Naive thymus-derived CD4-positive, alpha-beta T cell (primary cell): ENCODE measurements around the gene CREB5. TPM values are rescaled to one million over a fixed set of nuclear protein-coding genes. Genes with fewer than 3 reads are reported as not detected.

Experiments used
- ATAC-seq: fragments of 150-1000 bp; cut with Tn5 transposase; 2 replicates; pipeline ENCODE4 v1.10.0; 2021; ENCODE audit warnings: mild to moderate bottlenecking, moderate library complexity
- CTCF ChIA-PET: fragments of 350-600 bp; sonication (Branson Sonifier 250); formaldehyde crosslinking; loops from one replicate; lab custom pipeline; 2021; ENCODE audit warnings: antibody characterized with exemption; lab: Charles Lee
- POLR2A ChIA-PET: fragments of 350-600 bp; sonication (Branson Sonifier 250); formaldehyde crosslinking; loops from one replicate; lab custom pipeline; 2021; ENCODE audit warnings: antibody characterized with exemption, inconsistent platforms; lab: Charles Lee
- DNase-seq, 9 donors: peaks; one replicate each; pipeline versions ENCODE4 v3.0.0 to v3.0.0-alpha.2; 2020 to 2022; ENCODE audit warnings: mixed read lengths in 1 of 9
- H3K27ac ChIP-seq: one replicate; pipeline ENCODE4 v1.7.0; 2013; ENCODE audit warnings: mild to moderate bottlenecking, low read depth, low read length, moderate library complexity
- H3K27me3 ChIP-seq, 2 donors: one replicate each; pipeline ENCODE4 v1.7.0; 2013; ENCODE audit warnings: low read length in 2 of 2, mild to moderate bottlenecking in 2 of 2, moderate library complexity in 2 of 2; ENCODE audit not compliant: control insufficient read depth in 2 of 2, insufficient read depth in 2 of 2
- H3K36me3 ChIP-seq, 3 experiments: 1 replicate in 2 of 3; 2 replicates in 1 of 3; pipeline ENCODE4 v1.7.0; 2013; ENCODE audit warnings: low read length in 3 of 3, mild to moderate bottlenecking in 3 of 3, moderate library complexity in 1 of 3; ENCODE audit not compliant: insufficient read depth in 3 of 3, control insufficient read depth in 2 of 3
- H3K4me1 ChIP-seq, 2 donors: one replicate each; pipeline ENCODE4 v1.7.0; 2013; ENCODE audit warnings: low read length in 2 of 2, mild to moderate bottlenecking in 2 of 2, moderate library complexity in 1 of 2; ENCODE audit not compliant: control insufficient read depth in 2 of 2, insufficient read depth in 2 of 2
- H3K4me3 ChIP-seq: 2 replicates; pipeline ENCODE4 v1.7.0; 2013; ENCODE audit warnings: mild to moderate bottlenecking, low read length
- H3K9me3 ChIP-seq, 3 experiments: 1 replicate in 2 of 3; 2 replicates in 1 of 3; pipeline ENCODE4 v1.7.0; 2013; ENCODE audit warnings: low read length in 3 of 3; ENCODE audit not compliant: control insufficient read depth in 2 of 3
- H3K27ac Mint-ChIP-seq, 9 donors: one replicate each; pipeline ENCODE4 v1.8.0; 2020 to 2022; ENCODE audit warnings: mixed read lengths in 9 of 9, mild to moderate bottlenecking in 8 of 9, moderate library complexity in 5 of 9, inconsistent platforms in 2 of 9
- H3K27me3 Mint-ChIP-seq, 5 donors: one replicate each; pipeline ENCODE4 v1.8.0; 2021 to 2022; ENCODE audit warnings: mixed read lengths in 5 of 5, mild to moderate bottlenecking in 1 of 5
- H3K36me3 Mint-ChIP-seq, 5 donors: one replicate each; pipeline ENCODE4 v1.8.0; 2020 to 2022; ENCODE audit warnings: mixed read lengths in 5 of 5, mild to moderate bottlenecking in 3 of 5, inconsistent platforms in 1 of 5
- H3K4me1 Mint-ChIP-seq, 7 donors: one replicate each; pipeline ENCODE4 v1.8.0; 2020 to 2022; ENCODE audit warnings: mixed read lengths in 7 of 7, mild to moderate bottlenecking in 3 of 7, inconsistent platforms in 1 of 7
- H3K4me3 Mint-ChIP-seq, 10 donors: one replicate each; pipeline ENCODE4 v1.8.0; 2020 to 2022; ENCODE audit warnings: mild to moderate bottlenecking in 10 of 10, mixed read lengths in 10 of 10, moderate library complexity in 6 of 10, inconsistent platforms in 2 of 10
- H3K9me3 Mint-ChIP-seq, 11 donors: one replicate each; pipeline ENCODE4 v1.8.0; 2020 to 2022; ENCODE audit warnings: mixed read lengths in 11 of 11, mild to moderate bottlenecking in 4 of 11, inconsistent platforms in 1 of 11, moderate library complexity in 1 of 11
- intact Hi-C, 2 donors: fragments of 100-400 bp; cut with micrococcal nuclease; formaldehyde crosslinking; loops; one replicate each; pipeline ENCODE4 v1.15.1; 2023
- polyA plus RNA-seq, 2 donors: library from polyadenylated mRNA; unstranded; fragments of 300-500 nt; fragmentation: Illumina TruSeq; gene quantifications; one replicate each; pipeline ENCODE4 v1.2.3, GENCODE V29; 2021
- total RNA-seq, 6 experiments: library from RNA in 5 of 6; stranded (reverse) in 5 of 6; gene quantifications; 1 replicate in 5 of 6; 2 replicates in 1 of 6; pipeline ENCODE4 v1.2.3 and lab custom pipeline; 2021 to 2026

Gene CREB5
- total and polyA plus RNA-seq, 7 experiments from 2014 or later: 0.22 to 18.4 (median 3.6) TPM; not detected in 4

- no peak for DNase-seq
- peaks cover 2 to 32% (median 22%) of the 10 kb centered on the region in 5 donors for H3K27me3 Mint-ChIP-seq
- H3K4me3 Mint-ChIP-seq: no peak overlapping the region
- ChIA-PET POLR2A (no interaction called here), CTCF (no interaction called here)
- Histone ChIP-seq H3K36me3 (no peaks in the 10 kb centered on the region), H3K27ac (no peak overlapping the region), H3K27me3 (no peaks in the 10 kb centered on the region), H3K9me3 (no peaks in the 10 kb centered on the region), H3K4me3 (no peak overlapping the region), H3K4me1 (no peaks in the 10 kb centered on the region)
- H3K36me3 Mint-ChIP-seq: no peaks in the 10 kb centered on the region
- no peak for ATAC-seq
- H3K9me3 Mint-ChIP-seq: no peaks in the 10 kb centered on the region
- no peak overlapping the region for H3K27ac Mint-ChIP-seq
- intact Hi-C loops: no loop called here
- H3K4me1 Mint-ChIP-seq: peaks cover 0 to 2% (median 0%) of the 10 kb centered on the region in 7 donors
Measured at GRCh38 chr7:28643188-28643569, 230.9 kb downstream of the CREB5 start.

GRCh38 chr7:28643584-28644340, 231.4 kb downstream of the CREB5 start:
- no peaks in the 10 kb centered on the region for H3K9me3 Mint-ChIP-seq
- H3K27ac ChIP-seq: no peak overlapping the region
- H3K4me3 Mint-ChIP-seq: no peak overlapping the region
- H3K27me3 ChIP-seq: no peaks in the 10 kb centered on the region
- ChIA-PET CTCF (no interaction called here), POLR2A (no interaction called here)
- ATAC-seq: no peak
- no peak for DNase-seq
- no peak overlapping the region for H3K4me3 ChIP-seq
- no peaks in the 10 kb centered on the region for H3K9me3 ChIP-seq
- no peaks in the 10 kb centered on the region for H3K36me3 Mint-ChIP-seq
- H3K4me1 Mint-ChIP-seq: peaks cover 0 to 2% (median 0%) of the 10 kb centered on the region in 7 donors
- no peak overlapping the region for H3K27ac Mint-ChIP-seq
- H3K36me3 ChIP-seq: no peaks in the 10 kb centered on the region
- intact Hi-C loops: no loop called here
- no peaks in the 10 kb centered on the region for H3K4me1 ChIP-seq
- H3K27me3 Mint-ChIP-seq: peaks cover 2 to 31% (median 22%) of the 10 kb centered on the region in 5 donors

- no peaks in the 10 kb centered on the region for H3K9me3 ChIP-seq
- DNase-seq (no peak), ATAC-seq (no peak)
- no peak overlapping the region for H3K4me3 Mint-ChIP-seq
- no peaks in the 10 kb centered on the region for H3K36me3 ChIP-seq
- no peak overlapping the region for H3K4me3 ChIP-seq
- intact Hi-C loops: no loop called here
- peaks cover 2 to 28% (median 22%) of the 10 kb centered on the region in 5 donors for H3K27me3 Mint-ChIP-seq
- no peaks in the 10 kb centered on the region for H3K9me3 Mint-ChIP-seq
- ChIA-PET POLR2A (no interaction called here), CTCF (no interaction called here)
- H3K27me3 ChIP-seq: no peaks in the 10 kb centered on the region
- peaks cover 0 to 2% (median 0%) of the 10 kb centered on the region in 7 donors for H3K4me1 Mint-ChIP-seq
- no peak overlapping the region for H3K27ac ChIP-seq
- H3K4me1 ChIP-seq: no peaks in the 10 kb centered on the region
- no peak overlapping the region for H3K27ac Mint-ChIP-seq
- no peaks in the 10 kb centered on the region for H3K36me3 Mint-ChIP-seq
Measured at GRCh38 chr7:28645866-28646265, 233.5 kb downstream of the CREB5 start.

GRCh38 chr7:28646376-28647075, 234.2 kb downstream of the CREB5 start:
- ATAC-seq (no peak), DNase-seq (no peak)
- Histone ChIP-seq H3K4me3 (no peak overlapping the region), H3K9me3 (no peaks in the 10 kb centered on the region), H3K27ac (no peak overlapping the region), H3K36me3 (no peaks in the 10 kb centered on the region), H3K27me3 (no peaks in the 10 kb centered on the region), H3K4me1 (no peaks in the 10 kb centered on the region)
- ChIA-PET POLR2A (no interaction called here), CTCF (no interaction called here)
- no peaks in the 10 kb centered on the region for H3K9me3 Mint-ChIP-seq
- H3K4me3 Mint-ChIP-seq: no peak overlapping the region
- H3K27me3 Mint-ChIP-seq: peaks cover 2 to 27% (median 22%) of the 10 kb centered on the region in 5 donors
- intact Hi-C loops: no loop called here
- H3K27ac Mint-ChIP-seq: no peak overlapping the region
- H3K4me1 Mint-ChIP-seq: peaks cover 0 to 2% (median 0%) of the 10 kb centered on the region in 7 donors
- no peaks in the 10 kb centered on the region for H3K36me3 Mint-ChIP-seq

GRCh38 chr7:28647076-28647421, 234.7 kb downstream of the CREB5 start:
- peaks cover 2 to 27% (median 22%) of the 10 kb centered on the region in 5 donors for H3K27me3 Mint-ChIP-seq
- DNase-seq (no peak), ATAC-seq (no peak)
- ChIA-PET POLR2A (no interaction called here), CTCF (no interaction called here)
- Histone ChIP-seq H3K4me3 (no peak overlapping the region), H3K36me3 (no peaks in the 10 kb centered on the region), H3K4me1 (no peaks in the 10 kb centered on the region), H3K27ac (no peak overlapping the region), H3K9me3 (no peaks in the 10 kb centered on the region), H3K27me3 (no peaks in the 10 kb centered on the region)
- peaks cover 0 to 2% (median 0%) of the 10 kb centered on the region in 7 donors for H3K4me1 Mint-ChIP-seq
- no peaks in the 10 kb centered on the region for H3K9me3 Mint-ChIP-seq
- no peak overlapping the region for H3K27ac Mint-ChIP-seq
- intact Hi-C loops: no loop called here
- H3K36me3 Mint-ChIP-seq: no peaks in the 10 kb centered on the region
- no peak overlapping the region for H3K4me3 Mint-ChIP-seq

GRCh38 chr7:28649189-28649588, 236.9 kb downstream of the CREB5 start:
- Mint-ChIP-seq H3K27ac (no peak overlapping the region), H3K9me3 (no peaks in the 10 kb centered on the region), H3K4me1 (no peaks in the 10 kb centered on the region), H3K4me3 (no peak overlapping the region), H3K27me3 (peaks cover 0 to 31% (median 19%) of the 10 kb centered on the region in 5 donors), H3K36me3 (no peaks in the 10 kb centered on the region)
- H3K27ac ChIP-seq: no peak overlapping the region
- H3K9me3 ChIP-seq: no peaks in the 10 kb centered on the region
- ChIA-PET CTCF (no interaction called here), POLR2A (no interaction called here)
- H3K36me3 ChIP-seq: no peaks in the 10 kb centered on the region
- no peaks in the 10 kb centered on the region for H3K27me3 ChIP-seq
- ATAC-seq (no peak), DNase-seq (no peak)
- intact Hi-C loops: no loop called here
- no peak overlapping the region for H3K4me3 ChIP-seq
- no peaks in the 10 kb centered on the region for H3K4me1 ChIP-seq

- no peaks in the 10 kb centered on the region for H3K4me1 Mint-ChIP-seq
- intact Hi-C loops: no loop called here
- no peak for DNase-seq
- no peaks in the 10 kb centered on the region for H3K9me3 Mint-ChIP-seq
- Histone ChIP-seq H3K27me3 (no peaks in the 10 kb centered on the region), H3K4me3 (no peak overlapping the region), H3K4me1 (no peaks in the 10 kb centered on the region), H3K27ac (no peak overlapping the region), H3K36me3 (no peaks in the 10 kb centered on the region), H3K9me3 (no peaks in the 10 kb centered on the region)
- POLR2A ChIA-PET: no interaction called here
- H3K27me3 Mint-ChIP-seq: peaks cover 0 to 31% (median 15%) of the 10 kb centered on the region in 5 donors
- H3K27ac Mint-ChIP-seq: no peak overlapping the region
- no peak overlapping the region for H3K4me3 Mint-ChIP-seq
- CTCF ChIA-PET: no interaction called here
- no peaks in the 10 kb centered on the region for H3K36me3 Mint-ChIP-seq
- ATAC-seq: no peak
Measured at GRCh38 chr7:28649811-28650210, 237.5 kb downstream of the CREB5 start.
